Posterior cingulate gyrus (tissue), 11 donors: Measurements from ENCODE around the gene POU3F1.

Experiments used
- DNase-seq, 10 donors: peaks; one replicate each; pipeline versions ENCODE4 v3.0.0 to v3.0.0-alpha.2; 2020 to 2021; ENCODE audit warnings: mixed read lengths in 3 of 10
- intact Hi-C: fragments of 100-400 bp; cut with DNase I; formaldehyde crosslinking; loops from one replicate; pipeline ENCODE4 v1.15.1; 2023

The POU3F1 gene

DNA sequence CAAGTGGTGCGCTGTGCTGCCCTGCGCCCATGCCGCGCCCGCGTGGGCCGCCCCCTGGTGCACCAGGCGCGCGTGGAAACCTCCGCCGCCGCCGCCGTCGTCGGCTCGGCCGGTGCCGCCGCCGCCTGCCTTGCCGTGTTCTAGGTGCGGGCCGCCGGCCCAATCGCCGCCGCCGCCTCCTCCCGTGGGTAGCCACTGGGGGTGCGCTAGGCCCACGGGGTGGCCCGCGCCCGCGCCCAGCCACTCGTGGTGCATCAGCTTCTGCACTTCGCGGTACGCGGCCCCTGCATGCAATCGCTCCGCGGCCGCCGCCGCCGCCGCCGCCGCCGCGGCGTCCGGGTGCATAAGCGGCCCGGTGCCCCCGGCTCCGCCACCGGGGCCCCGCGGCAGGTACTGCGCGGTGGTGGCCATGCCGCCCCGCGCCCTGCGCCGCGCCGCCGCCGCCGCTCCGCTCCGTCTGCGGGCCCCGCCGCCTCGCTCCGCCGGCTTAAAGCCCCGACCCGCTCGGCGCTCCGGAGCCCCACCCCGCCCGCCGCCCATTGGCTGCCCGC, at the start of gene POU3F1:
Gene POU3F1, minus strand, starts transcription at position 461 of the 551 bp plus-strand sequence. Its CDS starts 50 bp downstream, at position 411.
- intact Hi-C loops: loop anchor here (10.0 kb wide), 1 partner anchor 528 kb away; no protein-coding TSS in a partner anchor
- DNase-seq: peak in 3 of 10 donors; percentile 59 to 90 (median 77)

- peak in 1 of 10 donors; percentile 52 for DNase-seq
- intact Hi-C loops: no loop called here
Measured at GRCh38 chr1:38095454-38095931, 48.9 kb upstream of the POU3F1 start.

DNA sequence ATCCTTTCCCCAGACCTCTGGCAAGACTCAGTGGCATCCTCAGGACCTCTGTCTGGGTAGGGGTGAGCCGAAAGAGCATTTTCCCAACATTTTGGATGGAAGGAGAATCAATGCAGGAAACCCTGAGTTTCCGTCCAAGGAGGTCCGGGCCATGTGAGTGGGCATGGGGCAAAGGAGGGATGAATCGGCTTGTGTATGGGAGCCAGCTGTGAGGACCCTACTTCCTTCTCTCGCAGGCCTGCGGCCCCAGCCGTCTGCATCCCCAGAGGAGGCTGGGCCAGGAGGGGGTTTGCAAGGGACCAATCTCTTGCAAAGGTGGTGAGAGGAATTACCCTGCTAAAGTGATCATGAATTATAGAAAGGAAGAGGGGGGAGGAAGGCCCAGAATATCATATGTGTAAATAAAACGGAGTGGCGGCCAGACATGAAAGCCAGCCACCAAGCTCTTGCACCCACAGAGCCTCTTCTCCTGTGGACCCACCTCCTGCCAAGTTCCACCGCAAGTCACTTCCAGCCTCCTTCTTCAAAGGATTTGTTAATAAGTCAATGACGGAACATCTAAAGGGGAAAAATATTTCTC, 48.2 kb upstream of the POU3F1 start:
- intact Hi-C loops: no loop called here
- DNase-seq: peak in 1 of 10 donors; percentile 72

- intact Hi-C loops: no loop called here
- peak in 1 of 10 donors; percentile 7 for DNase-seq
Measured at GRCh38 chr1:38093569-38094520, 47.3 kb upstream of the POU3F1 start.

- intact Hi-C loops: no loop called here
- DNase-seq: peak in 1 of 10 donors; percentile 33
Measured at GRCh38 chr1:38092256-38092655, 45.7 kb upstream of the POU3F1 start.

- DNase-seq: peak in 1 of 10 donors; percentile 5
- intact Hi-C loops: no loop called here
Measured at GRCh38 chr1:38090796-38091195, 44.2 kb upstream of the POU3F1 start.

- intact Hi-C loops: no loop called here
- DNase-seq: peak in 1 of 10 donors; percentile 81
Measured at GRCh38 chr1:38089712-38090360, 43.2 kb upstream of the POU3F1 start.

- intact Hi-C loops: no loop called here
- peak in 1 of 10 donors; percentile 29 for DNase-seq
Measured at GRCh38 chr1:38088791-38089190, 42.2 kb upstream of the POU3F1 start.

GRCh38 chr1:38088366-38088765, 41.8 kb upstream of the POU3F1 start:
- intact Hi-C loops: no loop called here
- DNase-seq: peak in 1 of 10 donors; percentile 9

DNA sequence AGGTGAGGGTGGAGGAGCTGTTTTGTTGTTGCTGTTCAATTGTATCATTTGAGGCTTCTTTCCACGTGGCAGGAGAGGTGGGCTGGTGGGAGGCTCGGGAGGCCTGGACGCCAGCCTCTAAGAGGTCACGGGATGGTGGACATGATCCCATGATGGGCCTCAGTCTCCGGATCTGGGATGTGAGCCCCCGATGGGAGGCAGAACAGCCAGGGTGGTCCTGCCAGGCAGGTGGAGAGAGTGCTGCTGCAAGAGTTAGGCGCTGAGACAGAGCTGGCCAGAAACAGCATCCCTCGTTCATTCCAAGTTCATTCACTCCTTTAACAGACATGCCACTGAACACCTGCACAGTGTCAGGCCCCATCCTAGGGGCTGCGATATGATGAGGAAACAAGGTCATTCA, 41.1 kb upstream of the POU3F1 start:
- intact Hi-C loops: no loop called here

DNA sequence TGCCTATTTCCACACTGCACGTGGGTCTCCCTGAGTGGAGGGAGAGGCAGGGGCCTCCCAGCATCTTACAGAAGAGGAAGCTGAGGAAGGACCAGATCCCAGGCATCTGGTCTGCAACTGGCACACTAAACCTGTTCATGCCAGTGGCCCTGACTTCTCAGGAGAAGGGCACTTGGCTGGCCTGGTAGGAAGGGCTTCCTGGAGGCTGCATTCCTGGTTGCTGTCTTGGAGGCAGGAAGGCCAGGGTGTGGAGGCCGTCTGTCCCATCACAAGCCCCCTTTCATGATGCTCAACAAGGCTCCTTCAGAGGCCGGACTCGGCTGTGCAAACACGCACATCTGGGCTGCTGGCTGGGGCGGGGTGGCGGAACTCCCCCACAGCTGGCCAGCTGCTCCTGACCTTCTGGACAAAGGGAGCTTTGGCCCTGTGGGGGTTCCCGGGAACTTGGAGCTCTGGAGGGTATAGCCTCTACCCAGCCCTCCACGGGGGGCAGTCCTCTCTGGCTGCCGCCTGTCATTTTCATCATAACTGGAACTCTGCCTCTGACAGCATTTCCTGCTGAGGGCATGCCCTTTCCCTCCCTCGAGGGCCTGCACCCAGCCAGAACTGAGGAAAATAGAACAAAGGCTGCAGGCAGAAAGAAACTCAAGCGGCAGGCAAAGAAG, 39.2 kb upstream of the POU3F1 start:
- peak in 2 of 10 donors; percentile 28 to 90 for DNase-seq
- intact Hi-C loops: no loop called here

More for the DNA sequence above, 41.1 kb upstream of the POU3F1 start:
- DNase-seq: peak in 1 of 10 donors; percentile 51

DNA sequence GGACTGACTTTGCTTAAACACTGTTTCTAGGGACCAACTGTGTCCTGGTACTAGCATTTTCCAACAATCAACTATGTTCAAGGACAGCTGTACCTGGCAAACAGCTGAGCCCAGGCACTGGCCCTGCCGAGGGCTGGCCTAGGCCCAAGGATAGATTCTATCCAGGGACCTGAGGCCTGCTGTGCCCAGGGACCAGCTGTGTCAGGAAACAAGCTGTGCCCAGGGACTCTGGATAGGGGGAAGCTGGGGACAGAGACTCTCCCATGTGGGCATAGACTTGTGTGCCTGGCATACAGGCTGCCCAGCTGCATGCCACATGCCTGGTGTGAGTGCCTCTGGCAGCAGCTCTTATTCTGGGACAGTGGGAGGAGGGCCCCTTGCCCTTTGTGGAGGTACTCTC, 38.1 kb upstream of the POU3F1 start:
- intact Hi-C loops: no loop called here
- DNase-seq: peak in 3 of 10 donors; percentile 22 to 32 (median 22)

GRCh38 chr1:38084113-38084512, 37.5 kb upstream of the POU3F1 start:
- intact Hi-C loops: no loop called here
- peak in 1 of 10 donors; percentile 6 for DNase-seq

GRCh38 chr1:38083541-38083940, 36.9 kb upstream of the POU3F1 start:
- intact Hi-C loops: no loop called here
- DNase-seq: no peak

- intact Hi-C loops: no loop called here
- DNase-seq: no peak
Measured at GRCh38 chr1:38082769-38083263, 36.2 kb upstream of the POU3F1 start.

DNA sequence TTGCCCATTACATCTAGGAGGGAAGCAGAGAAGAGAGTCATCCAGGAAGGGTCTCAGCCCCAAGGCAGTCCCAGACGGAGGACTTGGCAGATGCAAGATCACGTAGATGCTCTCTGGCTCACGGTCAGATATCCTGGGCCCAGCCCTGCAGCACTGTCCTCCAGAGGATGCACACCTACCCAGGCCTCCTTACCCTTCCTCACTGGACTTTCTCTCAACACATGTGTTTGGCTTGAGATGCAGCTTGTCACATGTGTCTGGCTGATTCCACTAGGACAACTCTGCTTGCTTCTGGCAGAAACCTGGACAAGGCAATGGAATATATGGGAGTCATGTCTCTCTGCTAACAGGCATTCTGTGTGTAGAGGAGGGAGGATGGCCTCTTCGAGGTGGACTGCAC, 32.4 kb upstream of the POU3F1 start:
- intact Hi-C loops: no loop called here
- DNase-seq: no peak

GRCh38 chr1:38077523-38078147, 31.0 kb upstream of the POU3F1 start:
- no peak for DNase-seq
- intact Hi-C loops: no loop called here

GRCh38 chr1:38076455-38076854, 29.9 kb upstream of the POU3F1 start:
- DNase-seq: no peak
- intact Hi-C loops: no loop called here

- intact Hi-C loops: no loop called here
- DNase-seq: no peak
Measured at GRCh38 chr1:38076038-38076437, 29.4 kb upstream of the POU3F1 start.
